Keratinocyte (primary cell): ENCODE measurements around the gene OR56A3.

ENCODE experiments used
- EZH2 ChIP-seq: IDR thresholded peaks from one replicate; pipeline ENCODE4 v1.6.1; 2012; ENCODE audit warnings: inconsistent platforms, mild to moderate bottlenecking, low read length, moderate library complexity
- TF ChIP-seq, protein P1 (sequence below), 3 experiments: IDR thresholded peaks in 1 of 3; conservative IDR thresholded peaks in 1 of 3; optimal IDR thresholded peaks in 1 of 3; 2 replicates in 2 of 3; 3 replicates in 1 of 3; pipeline versions ENCODE3 to v1.5.1; 2011; ENCODE audit warnings: low read length in 3 of 3, mild to moderate bottlenecking in 3 of 3, moderate library complexity in 2 of 3, control low read depth in 1 of 3, inconsistent platforms in 1 of 3; ENCODE audit not compliant: insufficient read depth in 2 of 3; ENCODE audit errors: extremely low read depth in 1 of 3

DNA sequence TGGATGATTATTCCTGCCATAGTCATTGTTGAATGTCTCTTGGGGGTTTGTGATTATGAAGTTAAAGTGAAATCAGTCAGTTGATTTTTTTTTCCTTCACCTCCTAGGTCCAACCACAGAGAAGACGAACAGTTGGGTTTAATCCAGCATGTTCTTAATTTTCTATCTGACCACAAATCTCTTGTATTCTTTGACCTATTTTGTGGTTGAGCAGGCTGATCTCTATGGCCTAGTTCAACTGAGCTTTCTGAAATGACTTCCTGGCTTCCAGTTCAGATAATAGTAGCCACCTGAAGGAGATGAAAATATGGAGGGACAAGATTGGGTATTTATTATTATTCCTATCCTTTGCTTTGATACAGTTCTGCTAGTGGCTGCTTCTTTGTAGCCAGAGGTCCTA, 31.5 kb downstream of the OR56A3 start:
- TF ChIP-seq, protein P1, sequence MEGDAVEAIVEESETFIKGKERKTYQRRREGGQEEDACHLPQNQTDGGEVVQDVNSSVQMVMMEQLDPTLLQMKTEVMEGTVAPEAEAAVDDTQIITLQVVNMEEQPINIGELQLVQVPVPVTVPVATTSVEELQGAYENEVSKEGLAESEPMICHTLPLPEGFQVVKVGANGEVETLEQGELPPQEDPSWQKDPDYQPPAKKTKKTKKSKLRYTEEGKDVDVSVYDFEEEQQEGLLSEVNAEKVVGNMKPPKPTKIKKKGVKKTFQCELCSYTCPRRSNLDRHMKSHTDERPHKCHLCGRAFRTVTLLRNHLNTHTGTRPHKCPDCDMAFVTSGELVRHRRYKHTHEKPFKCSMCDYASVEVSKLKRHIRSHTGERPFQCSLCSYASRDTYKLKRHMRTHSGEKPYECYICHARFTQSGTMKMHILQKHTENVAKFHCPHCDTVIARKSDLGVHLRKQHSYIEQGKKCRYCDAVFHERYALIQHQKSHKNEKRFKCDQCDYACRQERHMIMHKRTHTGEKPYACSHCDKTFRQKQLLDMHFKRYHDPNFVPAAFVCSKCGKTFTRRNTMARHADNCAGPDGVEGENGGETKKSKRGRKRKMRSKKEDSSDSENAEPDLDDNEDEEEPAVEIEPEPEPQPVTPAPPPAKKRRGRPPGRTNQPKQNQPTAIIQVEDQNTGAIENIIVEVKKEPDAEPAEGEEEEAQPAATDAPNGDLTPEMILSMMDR (optimal IDR thresholded peaks at IDR 0.05 in 1 of 3, IDR thresholded peaks at IDR 0.05 in 1 of 3, conservative IDR thresholded peaks at IDR 0.05 in 1 of 3; ENCODE audit: extremely low read depth in 1 of 3, insufficient read depth in 2 of 3, low read length in 3 of 3), result no peak
- TF ChIP-seq EZH2, result no peak
